ENCODE data around the gene PDCD10.

PDCD10 gene

DNA sequence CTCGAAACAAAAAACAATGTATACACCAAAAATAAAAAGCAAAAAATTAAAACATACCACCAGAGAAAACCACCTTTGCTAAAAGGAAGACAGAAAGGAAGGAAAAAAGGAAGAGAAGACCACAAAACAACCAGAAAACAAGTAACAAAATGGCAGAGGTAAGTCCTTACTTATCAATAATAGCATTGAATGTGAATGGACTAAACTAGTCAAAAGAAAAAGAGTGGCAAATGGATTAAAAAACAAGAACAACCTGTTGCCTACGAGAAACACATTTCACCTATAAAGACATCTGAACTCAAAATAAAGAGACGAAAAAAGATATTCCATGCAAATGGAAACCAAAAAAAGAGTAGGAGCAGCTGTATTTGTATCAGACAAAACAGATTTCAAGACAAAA lies 22.2 kb downstream of the PDCD10 start:
- Histone ChIP-seq H3K27ac (no peak overlapping the region), H2AFZ (ENCODE audit: low read depth) (no peak overlapping the region), H3K79me2 (ENCODE audit: insufficient read depth, low read depth) (peaks cover 39% of the 10 kb centered on the region; the same call in 1 of the 2 replicates), H3K27me3 (ENCODE audit: insufficient read depth, low read depth) (no peaks in the 10 kb centered on the region), H3K4me3 (IDR thresholded peaks at IDR 0.05; ENCODE audit: insufficient read depth, low read depth, low read length) (no peak overlapping the region), H3K4me1 (ENCODE audit: low read depth, poor library complexity, severe bottlenecking) (no peaks in the 10 kb centered on the region), H3K9ac (no peak overlapping the region), H3K4me2 (no peak overlapping the region), H4K20me1 (ENCODE audit: insufficient read depth) (peaks cover 9% of the 10 kb centered on the region; the same call in 1 of the 2 replicates), H3K36me3 (ENCODE audit: insufficient read depth) (no peaks in the 10 kb centered on the region; the same call in 1 of the 2 replicates)
- TF ChIP-seq, protein P1, sequence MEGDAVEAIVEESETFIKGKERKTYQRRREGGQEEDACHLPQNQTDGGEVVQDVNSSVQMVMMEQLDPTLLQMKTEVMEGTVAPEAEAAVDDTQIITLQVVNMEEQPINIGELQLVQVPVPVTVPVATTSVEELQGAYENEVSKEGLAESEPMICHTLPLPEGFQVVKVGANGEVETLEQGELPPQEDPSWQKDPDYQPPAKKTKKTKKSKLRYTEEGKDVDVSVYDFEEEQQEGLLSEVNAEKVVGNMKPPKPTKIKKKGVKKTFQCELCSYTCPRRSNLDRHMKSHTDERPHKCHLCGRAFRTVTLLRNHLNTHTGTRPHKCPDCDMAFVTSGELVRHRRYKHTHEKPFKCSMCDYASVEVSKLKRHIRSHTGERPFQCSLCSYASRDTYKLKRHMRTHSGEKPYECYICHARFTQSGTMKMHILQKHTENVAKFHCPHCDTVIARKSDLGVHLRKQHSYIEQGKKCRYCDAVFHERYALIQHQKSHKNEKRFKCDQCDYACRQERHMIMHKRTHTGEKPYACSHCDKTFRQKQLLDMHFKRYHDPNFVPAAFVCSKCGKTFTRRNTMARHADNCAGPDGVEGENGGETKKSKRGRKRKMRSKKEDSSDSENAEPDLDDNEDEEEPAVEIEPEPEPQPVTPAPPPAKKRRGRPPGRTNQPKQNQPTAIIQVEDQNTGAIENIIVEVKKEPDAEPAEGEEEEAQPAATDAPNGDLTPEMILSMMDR (conservative IDR thresholded peaks at IDR 0.05; ENCODE audit: low read depth, low read length) = no peak

DNA sequence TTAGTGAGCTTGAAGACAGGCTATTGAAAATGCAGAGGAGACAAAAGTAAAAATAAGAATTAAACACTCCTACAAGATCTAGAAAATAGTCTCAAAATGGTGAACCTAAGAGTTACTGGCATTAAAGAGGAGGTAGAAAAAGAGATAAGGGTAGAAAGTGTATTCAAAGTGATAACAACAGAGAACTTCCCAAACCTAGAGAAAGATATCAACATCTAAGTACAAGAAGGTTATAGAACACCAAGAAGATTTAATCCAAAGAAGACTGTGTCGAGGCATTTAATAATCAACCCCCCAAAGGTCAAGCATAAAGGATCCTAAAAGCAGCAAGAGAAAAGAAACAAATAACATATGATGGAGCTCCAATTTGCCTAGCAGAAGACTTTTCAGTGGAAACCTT lies 23.3 kb downstream of the PDCD10 start:
- no peak overlapping the region for H2AFZ ChIP-seq (ENCODE audit: low read depth)
- TF ChIP-seq, protein P1 (conservative IDR thresholded peaks at IDR 0.05; ENCODE audit: low read depth, low read length) = no peak
- H3K27ac ChIP-seq = no peak overlapping the region
- H3K4me1 ChIP-seq (ENCODE audit: low read depth, poor library complexity, severe bottlenecking) = peaks cover 3% of the 10 kb centered on the region
- no peak overlapping the region for H3K9ac ChIP-seq
- no peaks in the 10 kb centered on the region; the same call in 1 of the 2 replicates for H3K36me3 ChIP-seq (ENCODE audit: insufficient read depth)
- no peak overlapping the region for H3K4me3 ChIP-seq (IDR thresholded peaks at IDR 0.05; ENCODE audit: insufficient read depth, low read depth, low read length)
- no peaks in the 10 kb centered on the region for H3K27me3 ChIP-seq (ENCODE audit: insufficient read depth, low read depth)
- peaks cover 39% of the 10 kb centered on the region; the same call in 1 of the 2 replicates for H3K79me2 ChIP-seq (ENCODE audit: insufficient read depth, low read depth)
- H4K20me1 ChIP-seq (ENCODE audit: insufficient read depth) = peaks cover 9% of the 10 kb centered on the region; the same call in 1 of the 2 replicates
- H3K4me2 ChIP-seq = no peak overlapping the region

DNA sequence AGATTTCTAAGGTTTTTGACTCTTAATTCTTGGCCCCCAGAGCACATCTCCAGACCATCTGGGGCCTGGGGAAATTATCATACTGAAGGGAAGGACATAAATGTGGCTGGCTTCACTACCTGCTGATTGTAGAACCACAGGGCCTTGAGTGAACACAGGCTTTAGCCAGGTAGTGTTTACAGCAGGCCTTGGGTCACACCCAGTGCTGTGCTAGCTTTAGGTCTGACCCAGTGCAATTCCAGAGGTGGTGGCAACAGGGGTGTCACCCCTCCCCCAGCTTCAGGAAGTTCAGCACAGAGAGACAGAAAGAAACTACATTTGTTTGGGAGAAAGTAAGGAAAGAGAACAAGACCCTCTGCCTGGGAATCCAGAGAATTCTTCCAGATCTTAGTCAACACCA lies 24.1 kb downstream of the PDCD10 start:
- Histone ChIP-seq H3K79me2 (ENCODE audit: insufficient read depth, low read depth) (peaks cover 39% of the 10 kb centered on the region; the same call in 1 of the 2 replicates), H3K4me3 (IDR thresholded peaks at IDR 0.05; ENCODE audit: insufficient read depth, low read depth, low read length) (no peak overlapping the region), H2AFZ (ENCODE audit: low read depth) (no peak overlapping the region), H3K9ac (no peak overlapping the region), H3K4me1 (ENCODE audit: low read depth, poor library complexity, severe bottlenecking) (peaks cover 12% of the 10 kb centered on the region), H3K4me2 (no peak overlapping the region), H3K27me3 (ENCODE audit: insufficient read depth, low read depth) (no peaks in the 10 kb centered on the region), H4K20me1 (ENCODE audit: insufficient read depth) (peaks cover 8% of the 10 kb centered on the region; the same call in 1 of the 2 replicates), H3K27ac (no peak overlapping the region), H3K36me3 (ENCODE audit: insufficient read depth) (no peaks in the 10 kb centered on the region; the same call in 1 of the 2 replicates)
- TF ChIP-seq, protein P1 (conservative IDR thresholded peaks at IDR 0.05; ENCODE audit: low read depth, low read length) = no peak

DNA sequence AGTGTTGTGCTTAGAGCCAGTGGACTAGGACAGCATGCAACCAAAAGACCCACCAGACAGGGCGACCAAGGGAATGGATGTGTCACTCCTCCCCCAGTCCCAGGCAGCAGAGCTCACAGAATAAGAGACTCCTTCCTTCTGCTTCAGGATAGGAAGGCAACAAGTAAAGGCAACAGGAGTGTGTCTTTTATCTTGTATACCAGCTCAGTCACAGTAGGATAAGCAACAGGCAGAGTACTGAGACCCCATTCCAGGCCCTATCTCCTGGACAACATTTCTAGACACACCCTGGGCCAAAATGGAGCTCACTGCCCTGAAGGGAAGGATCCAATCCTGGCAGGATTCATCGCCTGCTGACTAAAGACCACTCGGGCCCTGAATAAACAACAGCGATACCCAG lies 25.0 kb downstream of the PDCD10 start:
- Histone ChIP-seq H4K20me1 (ENCODE audit: insufficient read depth) (0 out of 2 replicates have a peak, but pooled peaks cover 8% of the 10 kb centered on the region), H2AFZ (ENCODE audit: low read depth) (no peak overlapping the region), H3K36me3 (ENCODE audit: insufficient read depth) (no peaks in the 10 kb centered on the region; the same call in 1 of the 2 replicates), H3K4me3 (IDR thresholded peaks at IDR 0.05; ENCODE audit: insufficient read depth, low read depth, low read length) (no peak overlapping the region), H3K4me1 (ENCODE audit: low read depth, poor library complexity, severe bottlenecking) (peaks cover 14% of the 10 kb centered on the region), H3K4me2 (no peak overlapping the region), H3K27ac (no peak overlapping the region), H3K27me3 (ENCODE audit: insufficient read depth, low read depth) (no peaks in the 10 kb centered on the region), H3K9ac (no peak overlapping the region), H3K79me2 (ENCODE audit: insufficient read depth, low read depth) (peaks cover 37% of the 10 kb centered on the region; the same call in 1 of the 2 replicates)
- TF ChIP-seq, protein P1 (conservative IDR thresholded peaks at IDR 0.05; ENCODE audit: low read depth, low read length) = no peak
